ES-I3 (cell line): Measurements from ENCODE around the gene MAPK6.

ENCODE experiments used
- H3K36me3 ChIP-seq: 2 replicates; pipeline ENCODE4 v1.6.1; 2013; ENCODE audit warnings: mild to moderate bottlenecking, low read length, control low read depth, moderate library complexity; ENCODE audit not compliant: insufficient read depth
- H3K4me1 ChIP-seq: 2 replicates; pipeline ENCODE4 v1.6.1; 2013; ENCODE audit warnings: mild to moderate bottlenecking, control low read depth, low read length; ENCODE audit not compliant: insufficient read depth
- H3K9ac ChIP-seq: 2 replicates; pipeline ENCODE4 v1.6.1; 2013; ENCODE audit warnings: low read depth, mild to moderate bottlenecking, low read length, moderate library complexity
- H3K9me3 ChIP-seq: 2 replicates; pipeline ENCODE4 v1.6.1; 2013; ENCODE audit warnings: mild to moderate bottlenecking, low read length, moderate library complexity; ENCODE audit not compliant: control insufficient read depth, insufficient read depth

MAPK6 gene

DNA sequence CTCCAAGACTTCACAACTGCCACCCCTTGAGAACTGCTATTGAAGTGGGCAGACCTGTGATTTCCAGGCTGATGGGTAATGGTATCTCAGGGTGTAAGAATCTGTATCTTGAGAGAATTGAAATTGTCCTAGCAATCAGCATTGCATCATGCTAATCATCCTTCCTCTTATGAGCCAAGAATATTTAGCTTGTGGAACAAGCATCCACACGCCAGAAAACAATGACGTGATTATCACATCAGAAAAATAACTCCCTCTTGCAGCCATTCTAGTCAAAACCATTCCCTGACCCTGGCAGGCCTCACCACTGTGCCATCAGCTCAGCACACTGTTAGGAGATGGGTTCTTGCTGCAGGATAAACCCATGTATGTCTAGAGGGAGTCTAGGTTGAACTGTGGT lies 86.8 kb downstream of the MAPK6 start:
- Histone ChIP-seq H3K9me3 (no peaks in the 10 kb centered on the region), H3K4me1 (peaks cover 25% of the 10 kb centered on the region), H3K9ac (no peak overlapping the region), H3K36me3 (no peaks in the 10 kb centered on the region)

DNA sequence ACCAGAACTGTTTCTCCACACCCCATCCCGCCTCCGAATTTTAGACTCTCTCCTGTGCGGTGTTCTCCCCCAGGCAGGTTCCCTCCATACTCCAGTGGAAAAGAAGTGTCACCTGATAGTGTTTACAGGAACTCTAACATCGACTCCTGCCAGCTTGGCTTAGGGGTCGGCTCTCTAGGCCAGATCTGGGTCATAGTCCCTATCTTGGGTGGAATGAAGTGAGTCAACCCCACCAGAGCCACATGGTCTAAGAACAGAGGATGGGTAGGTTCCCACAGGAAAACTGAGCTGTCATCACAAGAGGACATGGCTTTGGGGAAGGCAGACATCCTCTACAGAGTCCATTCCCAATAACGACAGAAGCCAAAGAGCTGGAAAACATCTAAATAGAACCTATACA lies 87.6 kb downstream of the MAPK6 start:
- Histone ChIP-seq H3K9me3 (no peaks in the 10 kb centered on the region; the same call in 1 of the 2 replicates), H3K9ac (no peak overlapping the region), H3K4me1 (peaks cover 25% of the 10 kb centered on the region), H3K36me3 (no peaks in the 10 kb centered on the region)

DNA sequence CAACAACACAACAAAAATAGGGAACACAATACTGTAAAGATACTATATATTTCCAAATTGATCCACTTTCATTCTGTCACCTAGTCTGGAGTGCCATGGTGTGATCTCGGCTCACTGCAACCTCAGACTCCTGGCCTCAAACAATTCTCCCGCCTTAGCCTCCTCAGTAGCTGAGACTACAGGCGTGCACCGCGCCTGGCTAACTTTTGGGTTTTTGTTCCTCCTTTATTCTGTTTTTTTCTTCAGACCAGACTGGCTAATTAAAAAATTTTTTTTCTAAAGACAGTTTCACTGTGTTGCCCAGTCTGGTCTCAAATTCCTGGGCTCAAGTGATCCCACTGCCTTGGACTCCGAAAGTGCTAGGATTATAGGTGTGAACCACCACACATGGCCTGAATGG lies 88.2 kb downstream of the MAPK6 start:
- no peak overlapping the region for H3K9ac ChIP-seq
- no peaks in the 10 kb centered on the region for H3K36me3 ChIP-seq
- H3K4me1 ChIP-seq = peaks cover 25% of the 10 kb centered on the region
- no peaks in the 10 kb centered on the region; the same call in 1 of the 2 replicates for H3K9me3 ChIP-seq

- no peaks in the 10 kb centered on the region for H3K36me3 ChIP-seq
- H3K4me1 ChIP-seq = peaks cover 15% of the 10 kb centered on the region
- H3K9ac ChIP-seq = no peak overlapping the region
- no peaks in the 10 kb centered on the region; the same call in 1 of the 2 replicates for H3K9me3 ChIP-seq
Measured at GRCh38 chr15:52109559-52110451, 90.8 kb downstream of the MAPK6 start.

GRCh38 chr15:52111517-52112202 lies 92.6 kb downstream of the MAPK6 start:
- H3K9me3 ChIP-seq = no peaks in the 10 kb centered on the region; the same call in 1 of the 2 replicates
- H3K36me3 ChIP-seq = no peaks in the 10 kb centered on the region
- peaks cover 15% of the 10 kb centered on the region for H3K4me1 ChIP-seq
- H3K9ac ChIP-seq = peak overlapping the region; percentile 51; the same call in 1 of the 2 replicates

DNA sequence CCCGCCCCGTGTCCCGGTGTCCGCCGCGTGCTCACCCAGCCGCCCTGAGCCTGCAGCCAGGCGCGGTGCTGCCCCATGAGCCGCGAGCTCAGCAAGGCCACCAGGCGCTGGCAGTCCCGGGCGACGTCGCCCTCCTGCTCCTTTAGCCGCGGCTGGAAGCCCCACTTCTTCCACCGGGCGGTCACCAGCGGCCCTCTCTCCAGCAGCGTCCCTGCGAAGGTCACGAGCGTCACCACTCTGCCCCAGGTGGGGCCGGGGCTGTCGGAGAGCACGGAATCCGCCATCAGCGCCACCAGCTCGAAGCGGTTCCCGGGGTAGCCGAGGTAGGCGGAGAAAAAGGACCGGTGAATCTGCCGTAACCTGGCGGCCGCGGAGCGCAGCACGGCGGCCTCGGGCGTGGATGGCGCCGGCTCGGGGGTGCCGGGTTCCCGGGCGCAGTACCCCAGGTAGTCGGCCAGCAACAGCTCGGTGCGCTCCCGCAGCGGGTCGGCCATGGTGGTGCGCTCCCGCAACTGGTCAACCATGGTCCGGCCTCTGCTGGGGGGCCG lies 93.3 kb downstream of the MAPK6 start:
- Histone ChIP-seq H3K9me3 (no peaks in the 10 kb centered on the region; the same call in 1 of the 2 replicates), H3K4me1 (peaks cover 15% of the 10 kb centered on the region), H3K9ac (peak overlapping the region; percentile 51), H3K36me3 (no peaks in the 10 kb centered on the region)

DNA sequence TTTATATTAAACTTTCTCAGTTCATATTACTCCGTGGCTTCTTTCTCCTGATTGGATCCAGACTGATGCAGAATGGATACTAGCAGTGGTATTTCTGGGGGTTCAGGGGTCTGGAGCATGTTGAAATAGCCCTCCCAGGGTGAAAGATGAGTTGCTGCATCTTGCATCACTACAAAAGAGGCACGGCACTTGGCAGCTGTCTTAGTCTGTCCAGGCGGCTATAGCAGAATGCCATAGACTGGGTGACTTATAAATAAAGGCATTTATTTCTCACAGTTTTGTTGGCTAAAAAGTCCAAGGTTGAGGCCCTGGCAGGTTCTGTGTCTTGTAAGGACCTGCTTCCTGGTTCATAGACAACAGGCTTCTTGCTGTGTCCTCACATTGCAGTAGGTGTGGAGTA lies 94.2 kb downstream of the MAPK6 start:
- Histone ChIP-seq H3K36me3 (no peaks in the 10 kb centered on the region), H3K9me3 (no peaks in the 10 kb centered on the region; the same call in 1 of the 2 replicates), H3K4me1 (peaks cover 15% of the 10 kb centered on the region), H3K9ac (no peak overlapping the region)

DNA sequence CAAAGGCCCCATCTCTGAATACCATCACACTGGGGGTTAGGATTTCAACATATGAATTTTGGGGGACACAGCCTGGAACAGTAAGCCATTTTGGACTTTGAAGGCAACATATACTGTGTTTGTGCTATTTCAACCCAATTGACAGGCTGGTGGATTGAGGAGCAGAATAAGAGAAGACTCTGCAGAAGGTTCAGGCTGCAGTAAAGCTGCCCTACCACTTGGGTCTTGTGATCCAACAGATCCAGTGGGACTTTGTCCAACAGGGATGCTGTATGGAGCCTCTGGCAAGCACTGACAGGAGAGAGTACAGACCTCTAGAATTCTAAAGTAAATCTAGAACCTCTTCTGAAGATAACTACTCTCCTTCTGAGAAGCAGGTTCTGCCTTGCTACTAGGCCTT lies 94.7 kb downstream of the MAPK6 start:
- H3K9ac ChIP-seq = no peak overlapping the region
- H3K9me3 ChIP-seq = no peaks in the 10 kb centered on the region; the same call in 1 of the 2 replicates
- no peaks in the 10 kb centered on the region for H3K36me3 ChIP-seq
- H3K4me1 ChIP-seq = peaks cover 13% of the 10 kb centered on the region

- Histone ChIP-seq H3K36me3 (no peaks in the 10 kb centered on the region), H3K9me3 (no peaks in the 10 kb centered on the region; the same call in 1 of the 2 replicates), H3K4me1 (peaks cover 7% of the 10 kb centered on the region; the same call in 1 of the 2 replicates), H3K9ac (no peak overlapping the region)
Measured at GRCh38 chr15:52114261-52115055, 95.4 kb downstream of the MAPK6 start.

GRCh38 chr15:52115598-52116427 lies 96.8 kb downstream of the MAPK6 start:
- Histone ChIP-seq H3K36me3 (no peaks in the 10 kb centered on the region), H3K4me1 (no peaks in the 10 kb centered on the region; the same call in 1 of the 2 replicates), H3K9me3 (no peaks in the 10 kb centered on the region; the same call in 1 of the 2 replicates), H3K9ac (no peak overlapping the region)
